PC-3 (cell line): ENCODE measurements around the gene NEU2. TPM values are rescaled to one million over a fixed set of nuclear protein-coding genes. Genes with fewer than 3 reads are reported as not detected.

ENCODE experiments used
- ATAC-seq: fragments of 200-7000 bp; cut with Tn5 transposase; 2 replicates; pipeline ENCODE4 v1.9.1; 2020; ENCODE audit warnings: mild to moderate bottlenecking, moderate library complexity
- BruUV-seq: library from RNA; stranded (reverse); fragments of 400-500 nt; replicated peaks from 2 replicates; lab custom pipeline; 2021; lab: Mats Ljungman, UMichigan
- CTCF ChIA-PET: fragments of 300-600 bp; sonication (Branson Sonifier 250); formaldehyde crosslinking; loops from one replicate; lab custom pipeline; 2022; ENCODE audit warnings: antibody characterized with exemption; lab: Charles Lee
- POLR2A ChIA-PET: fragments of 300-600 bp; sonication (Branson Sonifier 250); formaldehyde crosslinking; loops from one replicate; lab custom pipeline; 2022; ENCODE audit warnings: antibody characterized with exemption; ENCODE audit not compliant: unreplicated experiment; lab: Charles Lee
- DNase-seq: peaks from one replicate; pipeline ENCODE4 v3.0.0-alpha.2; 2015
- H2AFZ ChIP-seq: fragments of 300-600 bp; sonication (generic); 2 replicates; pipeline ENCODE4 v1.6.0; 2016; ENCODE audit warnings: antibody characterized with exemption, low read length
- H3F3A ChIP-seq: fragments of 300-600 bp; sonication (generic); one replicate; pipeline ENCODE4 v1.6.0; 2017; ENCODE audit warnings: antibody characterized with exemption, low read length, control low read depth, mild to moderate bottlenecking; ENCODE audit not compliant: unreplicated experiment
- H3K27ac ChIP-seq: fragments of 300-600 bp; sonication (generic); 2 replicates; pipeline ENCODE4 v1.5.1; 2016; ENCODE audit warnings: mild to moderate bottlenecking, low read length
- H3K27me3 ChIP-seq: fragments of 300-600 bp; sonication (generic); 2 replicates; pipeline ENCODE4 v1.6.1; 2016; ENCODE audit warnings: low read length, mixed read lengths
- H3K36me3 ChIP-seq: fragments of 300-600 bp; sonication (generic); 2 replicates; pipeline ENCODE4 v1.6.1; 2016; ENCODE audit warnings: low read depth, mixed run types, low read length, mixed read lengths
- H3K4me1 ChIP-seq: fragments of 300-600 bp; sonication (generic); 2 replicates; pipeline ENCODE4 v1.5.1; 2016; ENCODE audit warnings: low read length; ENCODE audit not compliant: insufficient read depth
- H3K4me2 ChIP-seq: fragments of 300-600 bp; sonication (generic); 2 replicates; pipeline ENCODE4 v1.6.0; 2016; ENCODE audit warnings: low read length
- H3K4me3 ChIP-seq: fragments of 300-600 bp; sonication (generic); 2 replicates; pipeline ENCODE4 v1.5.1; 2016; ENCODE audit warnings: mild to moderate bottlenecking, low read length, mixed read lengths
- H3K79me2 ChIP-seq: fragments of 300-600 bp; sonication (generic); 2 replicates; pipeline ENCODE4 v1.6.1; 2017; ENCODE audit warnings: low read length, mixed read lengths
- H3K9ac ChIP-seq: fragments of 300-600 bp; sonication (generic); 2 replicates; pipeline ENCODE4 v1.6.0; 2016; ENCODE audit warnings: mild to moderate bottlenecking, low read length
- H3K9me2 ChIP-seq: fragments of 300-600 bp; sonication (generic); replicated peaks from 2 replicates; pipeline ENCODE4 v1.6.1; 2016; ENCODE audit warnings: mixed run types, low read length, mixed read lengths
- H3K9me3 ChIP-seq: fragments of 300-600 bp; sonication (generic); 2 replicates; pipeline ENCODE4 v1.6.1; 2016; ENCODE audit warnings: low read length, mixed read lengths
- H4K20me1 ChIP-seq: fragments of 300-600 bp; sonication (generic); 2 replicates; pipeline ENCODE4 v1.6.1; 2016; ENCODE audit warnings: low read length, mixed read lengths
- EZH2 ChIP-seq: fragments of 300-600 bp; sonication (generic); IDR thresholded peaks from one replicate; pipeline ENCODE4 v1.6.1; 2017; ENCODE audit warnings: antibody characterized with exemption, mild to moderate bottlenecking, low read length; ENCODE audit not compliant: unreplicated experiment
- EZH2phosphoT487 ChIP-seq: fragments of 300-600 bp; sonication (generic); IDR thresholded peaks from 2 replicates; pipeline ENCODE4 v1.6.1; 2018; ENCODE audit warnings: mild to moderate bottlenecking, antibody characterized with exemption, low read length, borderline replicate concordance
- intact Hi-C: fragments of 100-400 bp; cut with micrococcal nuclease; formaldehyde crosslinking; loops from 2 replicates; pipeline ENCODE4 v1.9.0; 2023
- total RNA-seq: library from RNA; depleted of rRNA; stranded (reverse); fragments of >200 nt; gene quantifications from 2 replicates; pipeline ENCODE4 v1.2.3, GENCODE V29; 2014
- TF ChIP-seq, protein P1 (sequence below): fragments of 300-600 bp; sonication (generic); conservative IDR thresholded peaks from 2 replicates; pipeline ENCODE4 v1.5.1; 2017; ENCODE audit warnings: antibody characterized with exemption, low read depth, mild to moderate bottlenecking, low read length

Gene NEU2
- total RNA-seq, 1 experiment from 2014 or later = 4.5 TPM

DNA sequence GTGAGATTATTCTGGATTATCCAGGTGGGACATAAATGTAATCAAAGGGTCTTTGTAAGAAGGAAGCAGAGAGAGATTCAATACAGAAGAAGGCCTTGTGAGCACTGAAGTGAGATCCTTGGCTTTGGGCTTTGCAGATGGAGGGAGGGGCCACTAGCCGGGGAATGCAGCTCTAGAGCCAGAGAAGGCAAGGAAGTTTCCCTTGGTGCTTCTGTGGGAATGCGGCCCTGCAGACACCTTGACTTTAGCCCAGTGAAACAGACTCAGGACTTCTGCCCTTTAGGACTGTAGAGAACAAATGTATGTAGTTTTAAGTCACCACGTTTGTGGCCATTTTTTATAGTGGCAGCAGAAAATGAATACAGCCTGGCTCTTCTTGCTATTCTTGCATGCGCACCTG is 8.1 kb downstream of the NEU2 start:
- DNase-seq = no peak
- H4K20me1 ChIP-seq = no peaks in the 10 kb centered on the region
- peaks cover 6% of the 10 kb centered on the region for H3K79me2 ChIP-seq
- ChIA-PET POLR2A (no interaction called here), CTCF (no interaction called here)
- no peak overlapping the region for H3K27ac ChIP-seq
- no peaks in the 10 kb centered on the region for H3K36me3 ChIP-seq
- no peak for ATAC-seq
- H3K9me3 ChIP-seq = no peaks in the 10 kb centered on the region
- H3K27me3 ChIP-seq = no peaks in the 10 kb centered on the region
- no peak overlapping the region for H2AFZ ChIP-seq
- H3K4me2 ChIP-seq = no peak overlapping the region
- no peak overlapping the region for H3K4me3 ChIP-seq
- H3F3A ChIP-seq = no peaks in the 10 kb centered on the region
- H3K9me2 ChIP-seq = no peaks in the 10 kb centered on the region
- H3K4me1 ChIP-seq = peaks cover 19% of the 10 kb centered on the region
- no peak overlapping the region for H3K9ac ChIP-seq
- no TSS peak for BruUV-seq
- no peak for TF ChIP-seq EZH2phosphoT487
- TF ChIP-seq, protein P1, sequence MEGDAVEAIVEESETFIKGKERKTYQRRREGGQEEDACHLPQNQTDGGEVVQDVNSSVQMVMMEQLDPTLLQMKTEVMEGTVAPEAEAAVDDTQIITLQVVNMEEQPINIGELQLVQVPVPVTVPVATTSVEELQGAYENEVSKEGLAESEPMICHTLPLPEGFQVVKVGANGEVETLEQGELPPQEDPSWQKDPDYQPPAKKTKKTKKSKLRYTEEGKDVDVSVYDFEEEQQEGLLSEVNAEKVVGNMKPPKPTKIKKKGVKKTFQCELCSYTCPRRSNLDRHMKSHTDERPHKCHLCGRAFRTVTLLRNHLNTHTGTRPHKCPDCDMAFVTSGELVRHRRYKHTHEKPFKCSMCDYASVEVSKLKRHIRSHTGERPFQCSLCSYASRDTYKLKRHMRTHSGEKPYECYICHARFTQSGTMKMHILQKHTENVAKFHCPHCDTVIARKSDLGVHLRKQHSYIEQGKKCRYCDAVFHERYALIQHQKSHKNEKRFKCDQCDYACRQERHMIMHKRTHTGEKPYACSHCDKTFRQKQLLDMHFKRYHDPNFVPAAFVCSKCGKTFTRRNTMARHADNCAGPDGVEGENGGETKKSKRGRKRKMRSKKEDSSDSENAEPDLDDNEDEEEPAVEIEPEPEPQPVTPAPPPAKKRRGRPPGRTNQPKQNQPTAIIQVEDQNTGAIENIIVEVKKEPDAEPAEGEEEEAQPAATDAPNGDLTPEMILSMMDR = no peak
- TF ChIP-seq EZH2 = no peak
- intact Hi-C loops = no loop called here

DNA sequence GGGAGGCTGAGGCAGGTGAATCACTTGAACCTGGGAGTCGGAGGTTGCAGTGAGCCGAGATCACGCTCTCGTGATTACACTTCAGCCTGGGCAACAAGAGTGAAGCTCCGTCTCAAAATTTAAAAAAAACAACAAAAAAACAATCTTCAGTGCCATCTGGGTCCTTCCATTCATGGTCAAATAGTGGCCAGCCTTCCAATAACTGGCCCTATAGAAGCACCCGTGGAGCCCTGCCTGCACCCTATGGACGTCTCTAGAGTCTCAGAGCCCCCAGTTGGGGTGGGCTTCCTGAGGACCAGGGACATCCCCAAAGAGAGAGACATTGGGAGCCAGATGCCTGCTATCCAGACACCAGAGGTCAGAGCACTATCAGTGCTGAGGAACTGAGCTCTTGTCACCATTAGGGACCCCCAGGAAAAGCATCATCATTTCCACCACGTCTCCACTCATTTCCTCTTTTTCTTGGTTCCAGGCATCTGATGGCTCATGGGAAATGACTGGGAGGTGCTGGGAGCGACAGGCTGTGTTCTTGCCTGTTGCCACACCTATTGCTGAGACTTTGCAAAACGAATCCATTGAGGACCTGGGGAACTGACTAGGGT is 9.4 kb downstream of the NEU2 start:
- no peak overlapping the region for H3K4me2 ChIP-seq
- no peak overlapping the region for H3K4me3 ChIP-seq
- no peak overlapping the region for H3K9ac ChIP-seq
- no peaks in the 10 kb centered on the region for H3F3A ChIP-seq
- TF ChIP-seq EZH2phosphoT487 = no peak
- no peak for TF ChIP-seq EZH2
- TF ChIP-seq, protein P1 = no peak
- H3K4me1 ChIP-seq = peaks cover 6% of the 10 kb centered on the region
- no peaks in the 10 kb centered on the region for H3K36me3 ChIP-seq
- no peaks in the 10 kb centered on the region for H3K9me2 ChIP-seq
- no peaks in the 10 kb centered on the region for H3K9me3 ChIP-seq
- no peak overlapping the region for H3K27ac ChIP-seq
- no peaks in the 10 kb centered on the region for H3K79me2 ChIP-seq
- intact Hi-C loops = no loop called here
- ATAC-seq (no peak), DNase-seq (no peak)
- H3K27me3 ChIP-seq = no peaks in the 10 kb centered on the region
- H2AFZ ChIP-seq = no peak overlapping the region
- H4K20me1 ChIP-seq = no peaks in the 10 kb centered on the region
- POLR2A ChIA-PET = no interaction called here
- no TSS peak for BruUV-seq
- CTCF ChIA-PET = no interaction called here

DNA sequence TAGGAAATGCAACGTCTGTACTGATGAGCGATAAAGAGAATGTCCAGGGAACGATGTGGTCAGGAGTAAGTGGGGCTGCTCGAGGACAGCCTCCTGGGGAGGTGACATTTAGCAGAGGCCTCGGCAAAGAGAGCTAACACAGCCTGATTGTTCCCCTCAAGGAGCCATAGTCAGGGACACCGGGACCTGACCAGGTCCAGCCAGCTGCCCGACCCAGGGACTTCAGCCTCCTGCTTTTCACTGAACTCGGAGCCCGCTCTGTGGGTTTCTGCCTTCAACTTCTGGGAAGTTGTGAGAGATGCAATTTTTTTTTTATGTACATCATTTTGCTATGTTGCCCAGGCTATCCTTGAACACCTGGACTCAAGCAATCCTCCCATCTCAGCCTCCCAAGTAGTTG is 10.1 kb downstream of the NEU2 start:
- ChIA-PET POLR2A (no interaction called here), CTCF (no interaction called here)
- no peak for ATAC-seq
- Histone ChIP-seq H3K9me3 (no peaks in the 10 kb centered on the region), H3K4me1 (0 out of 2 replicates have a peak, but pooled peaks cover under 1% of the 10 kb centered on the region), H3K27me3 (no peaks in the 10 kb centered on the region), H2AFZ (no peak overlapping the region), H3K4me3 (no peak overlapping the region), H3K79me2 (no peaks in the 10 kb centered on the region), H3F3A (no peaks in the 10 kb centered on the region), H3K4me2 (no peak overlapping the region), H3K36me3 (no peaks in the 10 kb centered on the region), H3K9me2 (no peaks in the 10 kb centered on the region), H3K27ac (no peak overlapping the region), H3K9ac (no peak overlapping the region), H4K20me1 (no peaks in the 10 kb centered on the region)
- no peak for DNase-seq
- intact Hi-C loops = no loop called here
- no TSS peak for BruUV-seq
- TF ChIP-seq EZH2 (no peak), EZH2phosphoT487 (no peak)
- TF ChIP-seq, protein P1 = no peak
